ENCODE measurements around the gene SF1.

The SF1 gene

DNA sequence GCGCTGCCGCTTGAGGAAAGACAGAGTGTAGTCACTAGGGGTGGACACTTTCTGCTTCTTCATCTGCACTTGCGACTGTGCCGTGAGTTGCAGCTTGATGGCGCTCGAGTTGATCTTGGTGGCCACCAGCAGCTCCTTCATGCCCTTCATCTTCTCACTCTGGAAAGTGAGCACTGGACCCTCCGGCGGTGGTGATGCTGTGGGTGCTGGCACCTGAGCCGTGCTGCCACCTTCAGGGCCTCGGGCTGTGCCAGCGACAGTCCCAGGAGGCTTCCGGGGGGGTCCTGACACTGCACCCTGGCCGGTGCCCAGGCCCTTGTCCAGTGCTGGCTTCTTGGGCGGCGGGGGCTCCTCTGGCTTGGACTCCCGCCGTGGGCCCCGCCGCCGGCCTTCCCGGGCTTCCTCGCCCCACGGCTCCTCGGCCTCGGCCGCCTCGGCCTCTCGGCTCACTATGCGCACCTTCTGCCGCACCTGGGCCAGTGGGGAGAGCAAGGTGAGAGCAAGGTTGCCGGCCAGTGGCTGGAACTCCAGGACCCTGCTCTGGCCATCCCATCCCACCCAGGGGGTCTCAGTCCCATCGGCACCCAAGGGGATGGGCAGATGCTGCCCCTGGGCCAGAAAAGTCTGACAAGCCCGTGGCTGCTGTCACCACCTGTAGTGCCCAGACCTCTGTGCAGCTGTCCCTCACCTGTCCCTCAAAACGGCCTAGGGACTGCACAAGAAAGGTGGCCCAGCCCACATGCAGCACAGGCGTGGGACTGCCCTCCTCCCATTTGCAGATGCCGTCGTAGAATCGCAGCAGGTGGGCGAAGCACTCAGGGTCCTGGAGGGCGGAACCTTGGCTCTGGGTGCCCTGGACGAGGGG is 26.2 kb upstream of the SF1 start:
- TF ChIP-seq, protein P1, sequence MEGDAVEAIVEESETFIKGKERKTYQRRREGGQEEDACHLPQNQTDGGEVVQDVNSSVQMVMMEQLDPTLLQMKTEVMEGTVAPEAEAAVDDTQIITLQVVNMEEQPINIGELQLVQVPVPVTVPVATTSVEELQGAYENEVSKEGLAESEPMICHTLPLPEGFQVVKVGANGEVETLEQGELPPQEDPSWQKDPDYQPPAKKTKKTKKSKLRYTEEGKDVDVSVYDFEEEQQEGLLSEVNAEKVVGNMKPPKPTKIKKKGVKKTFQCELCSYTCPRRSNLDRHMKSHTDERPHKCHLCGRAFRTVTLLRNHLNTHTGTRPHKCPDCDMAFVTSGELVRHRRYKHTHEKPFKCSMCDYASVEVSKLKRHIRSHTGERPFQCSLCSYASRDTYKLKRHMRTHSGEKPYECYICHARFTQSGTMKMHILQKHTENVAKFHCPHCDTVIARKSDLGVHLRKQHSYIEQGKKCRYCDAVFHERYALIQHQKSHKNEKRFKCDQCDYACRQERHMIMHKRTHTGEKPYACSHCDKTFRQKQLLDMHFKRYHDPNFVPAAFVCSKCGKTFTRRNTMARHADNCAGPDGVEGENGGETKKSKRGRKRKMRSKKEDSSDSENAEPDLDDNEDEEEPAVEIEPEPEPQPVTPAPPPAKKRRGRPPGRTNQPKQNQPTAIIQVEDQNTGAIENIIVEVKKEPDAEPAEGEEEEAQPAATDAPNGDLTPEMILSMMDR (IDR thresholded peaks at IDR 0.05; ENCODE audit: low read length, missing control alignments), result no peak
- no peak for DNase-seq (ENCODE audit: low read depth)
- H3K4me3 ChIP-seq (replicated peaks; ENCODE audit: low read depth, low read length), result no peak overlapping the region

DNA sequence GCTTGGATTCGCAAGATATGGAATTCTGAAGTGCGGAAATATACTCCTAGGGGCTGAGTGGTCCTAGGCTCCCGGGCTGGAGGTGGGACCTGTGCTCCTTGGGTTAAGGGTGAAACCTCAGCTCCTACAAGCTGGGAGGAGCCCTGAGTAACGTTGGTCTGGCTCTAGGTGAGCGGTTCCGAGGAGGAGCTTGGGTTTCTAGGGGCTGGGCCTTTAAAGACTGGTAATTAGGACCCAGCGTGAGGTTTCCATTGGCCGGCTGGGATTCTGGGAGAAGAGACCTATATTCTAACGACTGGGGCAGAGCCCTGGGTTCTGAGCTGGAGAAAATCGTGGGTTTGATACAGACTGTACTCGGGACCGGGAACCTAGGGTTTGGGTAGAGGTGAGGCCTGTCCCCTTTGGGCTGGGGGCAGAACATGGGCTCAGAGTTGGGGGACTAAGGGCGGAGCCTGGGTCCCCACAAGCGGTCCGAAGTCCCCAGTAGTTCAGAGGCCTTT is 25.6 kb upstream of the SF1 start:
- TF ChIP-seq, protein P1 (IDR thresholded peaks at IDR 0.05; ENCODE audit: low read length, missing control alignments), result no peak
- no peak for DNase-seq (ENCODE audit: low read depth)
- H3K4me3 ChIP-seq (replicated peaks; ENCODE audit: low read depth, low read length), result peak overlapping the region; percentile 76

DNA sequence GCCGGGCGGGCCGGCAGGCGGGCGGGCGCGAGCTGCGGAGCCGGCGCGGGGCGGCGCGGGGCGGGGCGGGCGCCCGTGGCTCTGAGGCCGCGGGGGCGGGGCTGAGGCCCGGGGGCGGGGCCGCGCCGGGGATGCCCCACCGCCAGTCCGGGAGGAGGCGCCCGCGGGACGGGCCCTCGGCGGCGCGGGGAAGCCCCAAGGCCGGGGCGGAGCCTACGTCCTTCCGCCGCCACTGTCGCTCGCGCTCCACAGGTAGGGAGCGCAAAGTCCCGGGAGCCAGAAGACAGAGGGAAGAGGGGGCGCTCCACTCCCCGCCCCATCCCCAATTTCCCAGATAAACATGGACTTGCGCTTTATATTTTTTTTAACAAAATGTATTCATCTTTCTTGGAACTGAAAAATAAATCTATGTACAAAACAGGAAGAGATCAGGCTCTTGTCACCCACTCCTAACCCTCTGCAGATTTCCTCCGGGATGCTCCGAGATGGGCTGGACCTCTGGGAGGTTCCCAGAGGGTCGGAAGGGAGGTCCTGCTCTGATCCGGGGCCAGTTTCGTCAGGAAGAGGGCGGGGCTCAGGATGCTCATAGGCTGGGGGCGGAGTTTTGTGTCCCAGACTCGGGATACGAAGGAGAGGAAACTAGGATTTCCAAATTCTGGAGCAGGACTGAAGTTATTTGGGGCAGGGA is 25.0 kb upstream of the SF1 start, which contains the start of gene MAP4K2:
TSS of gene MAP4K2 (minus strand) at position 57 of the 688 bp plus-strand sequence. CDS start 65 bp downstream, outside the sequence.
- TF ChIP-seq, protein P1 (IDR thresholded peaks at IDR 0.05; ENCODE audit: low read length, missing control alignments), result no peak
- DNase-seq (ENCODE audit: low read depth), result peak; percentile 83
- peak within 1 kb of the TSS; percentile 76 for H3K4me3 ChIP-seq (replicated peaks; ENCODE audit: low read depth, low read length)

DNA sequence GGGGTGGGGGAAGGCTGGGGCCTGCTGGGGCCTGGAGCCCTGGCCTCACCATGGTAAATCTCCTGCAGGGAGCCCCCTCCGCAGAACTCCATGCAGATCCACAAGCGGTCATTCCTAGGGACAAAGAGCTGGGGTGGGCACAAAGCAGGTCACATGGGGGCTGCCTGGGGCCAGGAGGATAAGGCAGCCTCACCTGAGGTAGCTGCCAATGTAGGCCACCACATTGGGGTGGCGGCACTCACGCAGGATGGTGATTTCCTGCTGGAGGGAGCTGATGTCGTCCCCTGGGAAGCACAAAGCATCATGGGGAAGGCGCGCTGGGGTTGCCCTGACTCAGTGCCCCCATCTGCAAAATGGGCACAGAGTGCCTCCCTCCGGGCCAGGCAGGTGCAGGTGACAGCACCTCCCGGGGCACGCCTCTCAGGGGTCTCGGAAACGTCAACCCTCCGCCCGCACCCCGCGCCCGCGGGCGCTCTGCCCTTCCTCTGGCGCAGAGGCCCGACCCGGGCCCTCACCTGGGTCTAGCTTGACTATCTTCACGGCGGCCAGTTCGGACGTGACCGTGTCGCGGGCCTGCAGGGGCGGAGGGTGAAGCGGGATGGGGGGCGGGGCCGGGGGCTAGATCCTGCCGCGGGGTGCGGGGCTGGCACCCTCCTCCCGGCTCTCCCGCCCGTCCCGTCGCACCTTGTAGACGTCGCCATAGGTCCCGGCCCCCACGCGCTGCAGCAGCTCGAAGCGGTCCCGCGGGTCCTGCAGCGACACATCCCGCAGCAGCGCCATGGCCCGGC is 24.2 kb upstream of the SF1 start:
- H3K4me3 ChIP-seq (replicated peaks; ENCODE audit: low read depth, low read length), result peak overlapping the region; percentile 76
- no peak for DNase-seq (ENCODE audit: low read depth)
- TF ChIP-seq, protein P1 (IDR thresholded peaks at IDR 0.05; ENCODE audit: low read length, missing control alignments), result no peak

DNA sequence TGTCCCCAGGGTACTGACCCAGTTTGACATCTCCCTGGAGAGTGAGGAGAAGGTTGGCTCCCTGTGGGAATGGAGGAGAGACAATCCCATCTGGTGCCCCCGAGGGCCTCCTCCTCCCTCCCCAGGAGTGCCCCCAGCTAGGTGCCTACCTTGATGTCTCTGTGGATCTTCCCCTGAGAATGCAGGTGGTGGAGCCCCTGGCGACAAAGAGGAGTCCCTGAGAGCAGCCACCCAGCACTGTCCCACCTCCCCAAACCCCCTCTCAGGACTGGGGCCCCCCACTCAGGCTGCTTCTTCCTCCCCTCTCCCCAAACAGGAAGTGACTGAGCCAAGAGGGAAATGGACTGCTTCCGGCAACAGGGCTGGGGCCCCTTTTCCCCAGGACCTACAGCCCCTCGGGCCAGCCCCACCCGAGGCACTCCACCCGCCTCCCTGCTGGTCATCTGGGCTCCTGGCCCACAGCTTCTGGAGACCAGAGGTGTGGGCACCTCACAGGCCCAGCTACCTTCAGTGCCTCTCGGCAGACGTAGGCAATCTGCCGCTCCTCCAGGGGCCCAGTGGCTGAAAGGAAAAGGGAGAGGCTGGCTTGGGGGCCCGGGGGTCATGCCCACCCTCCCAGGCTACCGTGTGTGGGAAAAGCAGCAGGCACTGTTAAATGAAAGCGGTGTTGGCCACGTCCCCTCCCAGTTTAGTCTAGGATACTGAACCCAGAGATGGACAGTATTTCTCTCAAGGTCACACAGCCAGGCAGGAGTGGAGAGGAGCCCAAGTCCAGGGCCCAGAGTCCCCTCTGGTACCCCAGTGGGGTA is 23.4 kb upstream of the SF1 start:
- peak overlapping the region; percentile 76 for H3K4me3 ChIP-seq (replicated peaks; ENCODE audit: low read depth, low read length)
- DNase-seq (ENCODE audit: low read depth), result no peak
- TF ChIP-seq, protein P1 (IDR thresholded peaks at IDR 0.05; ENCODE audit: low read length, missing control alignments), result no peak

DNA sequence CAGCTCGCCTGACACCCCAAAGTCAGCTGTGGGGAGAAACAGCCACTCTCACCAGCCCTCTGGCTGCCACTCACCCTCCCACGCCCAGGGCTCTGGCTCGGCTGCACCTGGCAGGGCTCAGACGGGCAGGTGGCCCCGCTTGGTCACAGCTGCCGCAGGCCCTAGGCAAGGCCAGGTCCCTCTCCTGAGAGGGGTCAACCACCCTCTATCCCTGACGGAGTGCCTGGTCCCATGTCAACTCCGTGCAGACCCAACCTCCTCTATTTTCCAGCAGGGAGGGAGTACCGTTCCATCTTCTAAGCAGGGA is 22.8 kb upstream of the SF1 start:
- TF ChIP-seq, protein P1 (IDR thresholded peaks at IDR 0.05; ENCODE audit: low read length, missing control alignments), result no peak
- DNase-seq (ENCODE audit: low read depth), result no peak
- H3K4me3 ChIP-seq (replicated peaks; ENCODE audit: low read depth, low read length), result no peak overlapping the region

Data from fibroblast of pulmonary artery (primary cell).